Measurements from ENCODE around the gene GPAT2. TPM values are rescaled to one million over a fixed set of nuclear protein-coding genes. Genes with fewer than 3 reads are reported as not detected.
"Not testable (repeated sequence)": the region's sequence is repeated elsewhere in the genome, so short reads cannot be mapped to it uniquely, and the experiment has no call there.

Gene GPAT2
- polyA plus RNA-seq, 3 donors: 1.6 to 7.9 (median 2.5) TPM

- 4% methylated on average over 32 to 34 of the region's 34 CpGs for WGBS, 3 donors
- H3K27ac ChIP-seq (ENCODE audit: low read depth, low read length): not testable (repeated sequence)
These were observed 42.0 kb downstream of the GPAT2 start for GRCh38 chr2:95992520-95993272.

DNA sequence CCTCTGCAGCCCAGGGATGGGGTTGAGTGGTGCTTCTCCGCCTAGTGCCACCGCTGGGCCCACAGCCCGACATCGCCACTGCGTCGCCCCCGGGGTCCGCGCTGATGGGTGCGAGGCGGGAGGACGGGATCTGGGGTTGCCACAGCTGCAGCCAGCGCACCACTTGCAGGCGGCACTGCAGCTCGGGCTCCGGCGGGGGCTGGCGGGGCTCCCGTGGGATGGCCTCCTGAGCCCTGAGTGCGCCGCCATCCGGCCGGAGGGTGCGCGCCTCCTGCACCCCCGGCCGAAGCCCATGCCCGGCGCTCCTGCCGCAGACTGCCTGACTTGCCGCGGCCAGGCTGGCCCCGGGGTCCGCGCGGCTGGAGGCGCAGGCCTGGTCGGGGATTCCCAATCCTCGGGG lies 42.6 kb downstream of the GPAT2 start:
- WGBS, 3 donors: 0 to 1% (median 0%) methylated on average over 3 to 14 of the region's 39 CpGs
- H3K27ac ChIP-seq (ENCODE audit: low read depth, low read length): not testable (repeated sequence)

GRCh38 chr2:95991351-95992094 lies 43.2 kb downstream of the GPAT2 start, which contains the start of gene ANKRD36C:
TSS of gene ANKRD36C (minus strand) at chr2:95991824. CDS start at chr2:95991708, 116 bp downstream.
- H3K27ac ChIP-seq (ENCODE audit: low read depth, low read length): not testable (repeated sequence)
- 0 to 2% (median 1%) methylated on average over 28 to 31 of the region's 56 CpGs for WGBS, 3 donors

GRCh38 chr2:95990884-95991283 lies 43.8 kb downstream of the GPAT2 start:
- 3 to 9% (median 6%) methylated on average over 6 of the region's 6 CpGs for WGBS, 3 donors
- H3K27ac ChIP-seq (ENCODE audit: low read depth, low read length): not testable (repeated sequence)

Other genes with a start within 250 kb of the GPAT2 start
- gene ANKRD36C, start 43.1 kb downstream of the GPAT2 start, polyA plus RNA-seq: 1 to 10 TPM; 1.1 to 1.5 (median 1.3) TPM
- 1 to 10 TPM in 1 of 3 donors, under 1 TPM in 2; 0.35 to 2.6 (median 0.98) TPM for gene ADRA2B, start 81.7 kb upstream of the GPAT2 start, polyA plus RNA-seq
- gene ASTL, start 103.6 kb upstream of the GPAT2 start, polyA plus RNA-seq: under 1 TPM in 1 of 3 donors, not detected in 2; 0.10 TPM
- gene DUSP2, start 110.5 kb upstream of the GPAT2 start, polyA plus RNA-seq: 10 to 100 TPM in 1 of 3 donors, 1 to 10 TPM in 2; 2.3 to 15.6 (median 7.8) TPM
- 10 to 100 TPM; 33.3 to 53.4 (median 48.0) TPM for gene STARD7, start 173.9 kb upstream of the GPAT2 start, polyA plus RNA-seq
- gene TMEM127, start 231.1 kb upstream of the GPAT2 start, polyA plus RNA-seq: 10 to 100 TPM; 12.3 to 27.7 (median 18.8) TPM
- gene CIAO1, start 231.3 kb upstream of the GPAT2 start, polyA plus RNA-seq: 10 to 100 TPM; 34.1 to 62.3 (median 35.9) TPM

All from adipose tissue (tissue), 3 donors.